HEK293 (cell line): ENCODE results near the gene UNC93B1.

Experiments used
- CTCF ChIA-PET: fragments of 350-600 bp; formaldehyde crosslinking; extraction: SDS; loops from one replicate; lab custom pipeline; 2021; ENCODE audit warnings: antibody characterized with exemption; lab: Yijun Ruan, JAX
- POLR2A ChIA-PET: fragments of 300-600 bp; formaldehyde crosslinking; extraction: SDS; loops from one replicate; lab custom pipeline; 2020; ENCODE audit warnings: antibody characterized with exemption, inconsistent platforms; lab: Yijun Ruan, JAX
- H3K27ac ChIP-seq: fragments of 200-500 bp; sonication (Bioruptor generic); 2 replicates; pipeline ENCODE4 v1.5.1; 2014; ENCODE audit warnings: low read depth, low read length, control low read depth, inconsistent platforms; ENCODE audit errors: extremely low read depth
- H3K36me3 ChIP-seq, 2 experiments: fragments of 200-500 bp in 1 of 2; sonication (Bioruptor generic) in 1 of 2; 1 replicate in 1 of 2; 2 replicates in 1 of 2; pipeline ENCODE4 v1.5.1; 2014 to 2017; ENCODE audit warnings: inconsistent platforms in 2 of 2, low read length in 2 of 2; ENCODE audit not compliant: control insufficient read depth in 2 of 2, insufficient read depth in 1 of 2
- H3K4me1 ChIP-seq: fragments of 200-500 bp; sonication (Bioruptor generic); 2 replicates; pipeline ENCODE4 v1.5.1; 2014; ENCODE audit warnings: mild to moderate bottlenecking, low read length, inconsistent platforms; ENCODE audit not compliant: control insufficient read depth, insufficient read depth
- H3K4me3 ChIP-seq: 2 replicates; pipeline ENCODE4 v1.5.1; 2011; ENCODE audit warnings: low read depth, mild to moderate bottlenecking, control low read depth, low read length, moderate library complexity
- H3K9me3 ChIP-seq: fragments of 200-500 bp; sonication (Bioruptor generic); 2 replicates; pipeline ENCODE4 v1.5.1; 2014; ENCODE audit warnings: low read depth, low read length, inconsistent platforms; ENCODE audit not compliant: control insufficient read depth, insufficient read depth
- CTCF ChIP-seq: fragments of 450-650 bp; formaldehyde crosslinking; IDR thresholded peaks from 2 replicates; pipeline ENCODE4 v1.5.1; 2016; ENCODE audit warnings: missing biosample characterization, missing genetic modification characterization
- INSM2 ChIP-seq: fragments of 450-650 bp; formaldehyde crosslinking; IDR thresholded peaks from 2 replicates; pipeline ENCODE4 v1.5.1; 2016; ENCODE audit warnings: missing biosample characterization, missing genetic modification characterization
- MZF1 ChIP-seq: fragments of 450-650 bp; formaldehyde crosslinking; IDR thresholded peaks from 2 replicates; pipeline ENCODE4 v1.5.1; 2017; ENCODE audit warnings: missing biosample characterization, missing genetic modification characterization, borderline replicate concordance
- OSR2 ChIP-seq: fragments of 450-650 bp; formaldehyde crosslinking; IDR thresholded peaks from 2 replicates; pipeline ENCODE4 v1.5.1; 2016; ENCODE audit warnings: missing biosample characterization, missing genetic modification characterization
- PRDM1 ChIP-seq: fragments of 450-650 bp; formaldehyde crosslinking; IDR thresholded peaks from 2 replicates; pipeline ENCODE4; 2016; ENCODE audit warnings: missing biosample characterization, missing genetic modification characterization
- SP3 ChIP-seq: fragments of 450-650 bp; formaldehyde crosslinking; IDR thresholded peaks from 2 replicates; pipeline ENCODE4 v1.5.1; 2016; ENCODE audit warnings: missing biosample characterization, missing genetic modification characterization
- YY2 ChIP-seq: fragments of 450-650 bp; formaldehyde crosslinking; IDR thresholded peaks from 2 replicates; pipeline ENCODE4 v1.5.1; 2016; ENCODE audit warnings: missing biosample characterization, missing genetic modification characterization
- ZBTB10 ChIP-seq: fragments of 450-650 bp; formaldehyde crosslinking; IDR thresholded peaks from 2 replicates; pipeline ENCODE4 v1.5.1; 2016; ENCODE audit warnings: missing biosample characterization, missing genetic modification characterization
- ZBTB21 ChIP-seq: fragments of 450-650 bp; formaldehyde crosslinking; IDR thresholded peaks from 2 replicates; pipeline ENCODE4 v1.5.1; 2017; ENCODE audit warnings: missing biosample characterization, missing genetic modification characterization
- ZFHX2 ChIP-seq: fragments of 450-650 bp; formaldehyde crosslinking; conservative IDR thresholded peaks from 2 replicates; pipeline ENCODE4 v1.5.1; 2016; ENCODE audit warnings: missing biosample characterization, missing genetic modification characterization
- ZNF341 ChIP-seq: fragments of 450-650 bp; formaldehyde crosslinking; IDR thresholded peaks from 2 replicates; pipeline ENCODE4; 2016; ENCODE audit warnings: low read depth, missing biosample characterization, missing genetic modification characterization
- ZNF391 ChIP-seq: fragments of 450-650 bp; formaldehyde crosslinking; IDR thresholded peaks from 2 replicates; pipeline ENCODE4 v1.5.1; 2016; ENCODE audit warnings: low read depth, missing biosample characterization, missing genetic modification characterization, borderline replicate concordance
- ZNF488 ChIP-seq: fragments of 450-650 bp; formaldehyde crosslinking; IDR thresholded peaks from 2 replicates; pipeline ENCODE4 v1.5.1; 2016; ENCODE audit warnings: missing biosample characterization, missing genetic modification characterization
- ZNF571 ChIP-seq: fragments of 450-650 bp; formaldehyde crosslinking; IDR thresholded peaks from 2 replicates; pipeline ENCODE4 v1.5.0; 2017; ENCODE audit warnings: missing biosample characterization, missing genetic modification characterization
- ZNF658 ChIP-seq: fragments of 450-650 bp; formaldehyde crosslinking; IDR thresholded peaks from 2 replicates; pipeline ENCODE4; 2016; ENCODE audit warnings: missing biosample characterization, missing genetic modification characterization
- ZNF670 ChIP-seq: fragments of 450-650 bp; formaldehyde crosslinking; IDR thresholded peaks from 2 replicates; pipeline ENCODE4 v1.5.1; 2016; ENCODE audit warnings: missing biosample characterization, missing genetic modification characterization, low read depth
- ZNF707 ChIP-seq: fragments of 450-650 bp; formaldehyde crosslinking; IDR thresholded peaks from 2 replicates; pipeline ENCODE4 v1.5.1; 2016; ENCODE audit warnings: missing biosample characterization, missing genetic modification characterization
- ZNF785 ChIP-seq: fragments of 450-650 bp; formaldehyde crosslinking; IDR thresholded peaks from 2 replicates; pipeline ENCODE4 v1.5.1; 2016; ENCODE audit warnings: missing biosample characterization, missing genetic modification characterization
- ZNF830 ChIP-seq: fragments of 450-650 bp; IDR thresholded peaks from 2 replicates; pipeline ENCODE4 v1.5.0; 2018; ENCODE audit warnings: missing biosample characterization, missing genetic modification characterization, low read depth, mild to moderate bottlenecking, moderate library complexity
- TF ChIP-seq, protein P1 (sequence below): fragments of 450-650 bp; formaldehyde crosslinking; IDR thresholded peaks from 2 replicates; pipeline ENCODE4 v1.5.1; 2016; ENCODE audit warnings: missing biosample characterization, missing genetic modification characterization
- TF ChIP-seq, protein P2 (sequence below): fragments of 450-650 bp; formaldehyde crosslinking; IDR thresholded peaks from 2 replicates; pipeline ENCODE4 v1.5.1; 2016; ENCODE audit warnings: missing biosample characterization, missing genetic modification characterization

The UNC93B1 gene

GRCh38 chr11:68036141-68036716, 32.3 kb upstream of the UNC93B1 start:
- Histone ChIP-seq H3K4me3 (no peak overlapping the region), H3K9me3 (no peaks in the 10 kb centered on the region), H3K4me1 (0 out of 2 replicates have a peak, but pooled peaks cover 2% of the 10 kb centered on the region), H3K36me3 (peaks cover 0 to 42% of the 10 kb centered on the region in 2 experiments; a peak in 2 of 3 replicates), H3K27ac (no peak overlapping the region)
- ChIA-PET CTCF (no interaction called here), POLR2A (no interaction called here)
- TF ChIP-seq YY2 (tag by site-specific recombination) (no peak), ZNF670 (tag by site-specific recombination) (no peak), INSM2 (tag by site-specific recombination) (no peak), ZNF341 (tag by site-specific recombination) (no peak), ZBTB21 (tag by site-specific recombination) (no peak), PRDM1 (no peak), ZNF707 (no peak), SP3 (tag by site-specific recombination) (no peak), MZF1 (tag by site-specific recombination) (no peak)

GRCh38 chr11:68035266-68035876, 31.5 kb upstream of the UNC93B1 start:
- Histone ChIP-seq H3K4me3 (no peak overlapping the region), H3K9me3 (no peaks in the 10 kb centered on the region), H3K36me3 (peaks cover 0 to 42% of the 10 kb centered on the region in 2 experiments; a peak in 2 of 3 replicates), H3K4me1 (0 out of 2 replicates have a peak, but pooled peaks cover 2% of the 10 kb centered on the region), H3K27ac (no peak overlapping the region)
- ChIA-PET CTCF (no interaction called here), POLR2A (interaction anchor here (0.6 to 0.7 kb wide), 3 partner anchors 8 to 1614 kb away, joined by 3 to 8 read pairs (median 3); no protein-coding TSS in a partner anchor)
- TF ChIP-seq, protein P1, sequence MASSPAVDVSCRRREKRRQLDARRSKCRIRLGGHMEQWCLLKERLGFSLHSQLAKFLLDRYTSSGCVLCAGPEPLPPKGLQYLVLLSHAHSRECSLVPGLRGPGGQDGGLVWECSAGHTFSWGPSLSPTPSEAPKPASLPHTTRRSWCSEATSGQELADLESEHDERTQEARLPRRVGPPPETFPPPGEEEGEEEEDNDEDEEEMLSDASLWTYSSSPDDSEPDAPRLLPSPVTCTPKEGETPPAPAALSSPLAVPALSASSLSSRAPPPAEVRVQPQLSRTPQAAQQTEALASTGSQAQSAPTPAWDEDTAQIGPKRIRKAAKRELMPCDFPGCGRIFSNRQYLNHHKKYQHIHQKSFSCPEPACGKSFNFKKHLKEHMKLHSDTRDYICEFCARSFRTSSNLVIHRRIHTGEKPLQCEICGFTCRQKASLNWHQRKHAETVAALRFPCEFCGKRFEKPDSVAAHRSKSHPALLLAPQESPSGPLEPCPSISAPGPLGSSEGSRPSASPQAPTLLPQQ: no peak
- TF ChIP-seq ZBTB10 (no peak), MZF1 (tag by site-specific recombination) (no peak), CTCF (tag by site-specific recombination) (no peak), ZNF488 (tag by site-specific recombination) (no peak), ZNF830 (tag by site-specific recombination) (no peak), ZNF658 (tag by site-specific recombination) (no peak), ZFHX2 (tag by site-specific recombination) (no peak), ZNF571 (tag by site-specific recombination) (no peak), ZNF391 (tag by site-specific recombination) (no peak), OSR2 (no peak), ZNF785 (tag by site-specific recombination) (no peak)
- TF ChIP-seq, protein P2, sequence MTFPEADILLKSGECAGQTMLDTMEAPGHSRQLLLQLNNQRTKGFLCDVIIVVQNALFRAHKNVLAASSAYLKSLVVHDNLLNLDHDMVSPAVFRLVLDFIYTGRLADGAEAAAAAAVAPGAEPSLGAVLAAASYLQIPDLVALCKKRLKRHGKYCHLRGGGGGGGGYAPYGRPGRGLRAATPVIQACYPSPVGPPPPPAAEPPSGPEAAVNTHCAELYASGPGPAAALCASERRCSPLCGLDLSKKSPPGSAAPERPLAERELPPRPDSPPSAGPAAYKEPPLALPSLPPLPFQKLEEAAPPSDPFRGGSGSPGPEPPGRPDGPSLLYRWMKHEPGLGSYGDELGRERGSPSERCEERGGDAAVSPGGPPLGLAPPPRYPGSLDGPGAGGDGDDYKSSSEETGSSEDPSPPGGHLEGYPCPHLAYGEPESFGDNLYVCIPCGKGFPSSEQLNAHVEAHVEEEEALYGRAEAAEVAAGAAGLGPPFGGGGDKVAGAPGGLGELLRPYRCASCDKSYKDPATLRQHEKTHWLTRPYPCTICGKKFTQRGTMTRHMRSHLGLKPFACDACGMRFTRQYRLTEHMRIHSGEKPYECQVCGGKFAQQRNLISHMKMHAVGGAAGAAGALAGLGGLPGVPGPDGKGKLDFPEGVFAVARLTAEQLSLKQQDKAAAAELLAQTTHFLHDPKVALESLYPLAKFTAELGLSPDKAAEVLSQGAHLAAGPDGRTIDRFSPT (tag by site-specific recombination): no peak
